ENCODE measurements around the gene ADRB2.

Gene ADRB2

DNA sequence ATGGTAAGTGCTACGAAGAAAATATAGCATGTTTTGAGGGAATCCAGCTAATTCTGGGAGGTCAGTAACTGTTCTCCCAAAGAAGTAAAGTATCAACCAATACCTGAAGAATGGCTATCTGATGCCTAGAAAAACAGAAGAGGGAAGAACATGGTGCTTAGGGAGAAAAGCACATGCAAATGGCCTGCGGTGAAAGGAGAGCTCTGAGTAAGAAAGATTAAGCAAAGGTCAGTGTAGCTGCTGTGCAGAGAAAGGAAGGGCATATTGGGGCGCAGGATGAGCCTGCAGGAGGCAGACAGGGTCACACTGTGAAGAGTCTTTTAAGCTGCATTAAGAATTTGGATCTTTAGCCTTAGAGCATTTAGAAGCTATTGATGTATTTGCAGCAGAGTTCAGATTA, 11.0 kb downstream of the ADRB2 start:
- ChIA-PET CTCF (interaction anchor here (1.2 to 1.7 kb wide), 2 partner anchors 11 to 120 kb away, joined by 3 to 5 read pairs; partner anchors contain the start of gene ADRB2), POLR2A (no interaction called here)
- no peak overlapping the region for H3K4me3 ChIP-seq (ENCODE audit: low read depth, low read length)
- TF ChIP-seq, protein P1, sequence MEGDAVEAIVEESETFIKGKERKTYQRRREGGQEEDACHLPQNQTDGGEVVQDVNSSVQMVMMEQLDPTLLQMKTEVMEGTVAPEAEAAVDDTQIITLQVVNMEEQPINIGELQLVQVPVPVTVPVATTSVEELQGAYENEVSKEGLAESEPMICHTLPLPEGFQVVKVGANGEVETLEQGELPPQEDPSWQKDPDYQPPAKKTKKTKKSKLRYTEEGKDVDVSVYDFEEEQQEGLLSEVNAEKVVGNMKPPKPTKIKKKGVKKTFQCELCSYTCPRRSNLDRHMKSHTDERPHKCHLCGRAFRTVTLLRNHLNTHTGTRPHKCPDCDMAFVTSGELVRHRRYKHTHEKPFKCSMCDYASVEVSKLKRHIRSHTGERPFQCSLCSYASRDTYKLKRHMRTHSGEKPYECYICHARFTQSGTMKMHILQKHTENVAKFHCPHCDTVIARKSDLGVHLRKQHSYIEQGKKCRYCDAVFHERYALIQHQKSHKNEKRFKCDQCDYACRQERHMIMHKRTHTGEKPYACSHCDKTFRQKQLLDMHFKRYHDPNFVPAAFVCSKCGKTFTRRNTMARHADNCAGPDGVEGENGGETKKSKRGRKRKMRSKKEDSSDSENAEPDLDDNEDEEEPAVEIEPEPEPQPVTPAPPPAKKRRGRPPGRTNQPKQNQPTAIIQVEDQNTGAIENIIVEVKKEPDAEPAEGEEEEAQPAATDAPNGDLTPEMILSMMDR (IDR thresholded peaks at IDR 0.05; ENCODE audit: insufficient read depth, low read length, missing control alignments): no peak
- DNase-seq (ENCODE audit: low read depth, low spot score): no peak

DNA sequence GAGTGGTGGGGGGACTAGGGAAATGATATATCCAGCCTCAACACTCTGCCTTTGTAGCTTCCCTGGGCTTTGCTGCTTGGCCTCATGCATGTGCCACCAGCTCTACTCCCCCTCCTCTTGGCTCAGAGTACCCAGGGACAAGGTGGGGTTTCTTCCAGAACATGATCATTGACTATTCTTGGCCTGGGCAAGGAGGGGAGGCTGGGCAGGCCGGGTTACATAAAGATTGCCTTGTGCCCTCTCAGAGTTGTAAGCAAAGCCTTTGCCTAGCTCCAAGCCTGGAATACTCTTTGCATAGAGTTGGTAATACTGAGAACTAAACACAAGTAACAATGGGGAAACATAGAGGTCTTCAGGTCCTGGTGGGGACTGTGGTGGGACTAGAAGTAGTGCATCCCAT, 11.9 kb downstream of the ADRB2 start:
- H3K4me3 ChIP-seq (ENCODE audit: low read depth, low read length): no peak overlapping the region
- ChIA-PET POLR2A (no interaction called here), CTCF (interaction anchor here (1.2 to 2.1 kb wide), 3 partner anchors 12 to 120 kb away, joined by 3 to 5 read pairs (median 5); partner anchors contain the start of gene ADRB2)
- TF ChIP-seq, protein P1 (IDR thresholded peaks at IDR 0.05; ENCODE audit: insufficient read depth, low read length, missing control alignments): no peak
- DNase-seq (ENCODE audit: low read depth, low spot score): no peak

DNA sequence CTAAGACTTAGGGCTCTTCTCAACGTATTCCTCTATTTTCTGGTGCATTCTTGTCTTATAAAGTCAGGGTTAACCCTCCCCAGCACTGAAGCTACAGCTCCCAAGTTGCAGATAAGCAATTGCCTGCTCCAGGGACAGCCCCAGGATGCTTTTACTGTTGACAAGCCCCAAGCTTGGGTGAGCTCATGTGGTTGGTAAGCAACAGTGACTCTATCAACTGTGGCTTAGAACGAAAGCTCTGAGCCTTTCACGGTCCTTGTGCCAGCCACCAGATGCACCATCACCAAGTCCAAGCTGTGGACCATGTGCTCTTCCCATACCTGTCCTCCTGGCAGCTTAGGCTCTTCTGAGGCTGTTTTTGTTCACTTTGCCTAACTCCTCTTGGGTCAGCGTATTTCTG, 13.5 kb downstream of the ADRB2 start:
- TF ChIP-seq, protein P1 (IDR thresholded peaks at IDR 0.05; ENCODE audit: insufficient read depth, low read length, missing control alignments): no peak
- H3K4me3 ChIP-seq (ENCODE audit: low read depth, low read length): no peak overlapping the region
- ChIA-PET POLR2A (no interaction called here), CTCF (interaction anchor here (1.2 to 2.1 kb wide), 3 partner anchors 18 to 118 kb away, joined by 3 to 5 read pairs (median 4); no protein-coding TSS in a partner anchor)
- no peak for DNase-seq (ENCODE audit: low read depth, low spot score)

DNA sequence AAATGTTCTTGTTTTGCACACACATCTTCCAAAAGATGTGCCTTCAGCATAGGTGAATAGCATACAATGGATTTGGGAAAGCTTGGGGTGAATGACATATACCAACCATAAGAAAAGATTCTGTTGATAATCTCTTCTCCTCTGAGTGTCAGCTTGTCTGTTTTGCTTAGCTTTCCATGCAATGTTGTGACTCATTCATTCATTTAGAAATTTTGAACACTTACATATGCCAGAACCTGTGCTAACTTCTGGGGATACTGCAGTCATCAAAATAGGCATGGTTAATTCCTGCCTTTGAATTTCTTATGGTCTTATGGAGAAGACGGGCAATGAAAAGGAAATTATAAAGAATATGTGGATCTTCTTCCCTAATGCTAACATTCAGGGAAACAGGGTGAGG, 14.1 kb downstream of the ADRB2 start:
- no peak overlapping the region for H3K4me3 ChIP-seq (ENCODE audit: low read depth, low read length)
- TF ChIP-seq, protein P1 (IDR thresholded peaks at IDR 0.05; ENCODE audit: insufficient read depth, low read length, missing control alignments): no peak
- CTCF ChIA-PET: interaction anchor here (1.2 to 2.1 kb wide), 3 partner anchors 19 to 117 kb away, joined by 3 to 5 read pairs (median 4); no protein-coding TSS in a partner anchor
- DNase-seq (ENCODE audit: low read depth, low spot score): no peak
- POLR2A ChIA-PET: no interaction called here

DNA sequence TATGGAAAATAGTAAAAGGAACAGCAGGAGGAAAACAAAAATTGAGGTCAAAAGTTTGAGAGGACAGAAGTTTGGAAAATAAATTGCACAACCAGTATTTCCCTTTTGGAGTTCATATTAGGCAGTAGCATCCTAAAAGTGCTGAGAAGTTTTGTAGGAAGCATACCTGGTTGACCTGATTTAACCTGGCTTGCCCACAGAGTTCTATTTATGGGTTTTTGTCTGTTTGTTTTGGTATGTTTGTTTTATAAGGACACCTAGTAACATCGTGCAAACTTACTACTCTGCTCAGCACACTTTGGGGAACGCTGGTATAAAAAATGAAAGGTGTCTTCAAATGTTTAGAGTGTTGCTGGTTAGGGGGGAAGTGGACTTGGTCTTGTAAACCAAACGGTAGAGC, 15.1 kb downstream of the ADRB2 start:
- H3K4me3 ChIP-seq (ENCODE audit: low read depth, low read length): no peak overlapping the region
- DNase-seq (ENCODE audit: low read depth, low spot score): no peak
- ChIA-PET CTCF (interaction anchor here (0.5 to 2.3 kb wide), 2 partner anchors 194 to 273 kb away, joined by 3 to 9 read pairs; no protein-coding TSS in a partner anchor), POLR2A (no interaction called here)
- TF ChIP-seq, protein P1 (IDR thresholded peaks at IDR 0.05; ENCODE audit: insufficient read depth, low read length, missing control alignments): no peak

DNA sequence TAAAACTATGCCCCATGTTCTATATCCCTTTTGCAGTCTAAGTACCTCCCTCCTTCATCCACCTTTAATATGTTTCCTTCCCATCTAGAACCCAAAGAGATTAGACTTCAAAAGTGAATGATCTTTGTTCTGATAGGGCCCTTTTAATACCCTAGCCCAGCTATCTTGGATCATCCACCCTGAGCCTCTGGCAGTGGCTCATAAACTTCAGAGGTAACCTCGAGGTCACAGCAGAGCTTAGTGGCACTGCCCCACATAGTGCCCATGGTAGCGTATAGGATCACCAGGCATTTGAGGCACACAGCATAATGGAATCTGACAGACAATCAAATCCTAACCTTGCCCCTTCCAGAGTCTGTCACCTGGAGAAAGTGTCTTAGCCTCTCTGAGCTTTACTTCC, 15.8 kb downstream of the ADRB2 start:
- TF ChIP-seq, protein P1 (IDR thresholded peaks at IDR 0.05; ENCODE audit: insufficient read depth, low read length, missing control alignments): no peak
- ChIA-PET POLR2A (no interaction called here), CTCF (interaction anchor here (0.5 to 2.3 kb wide), 5 partner anchors 9 to 273 kb away, joined by 3 to 9 read pairs (median 4); no protein-coding TSS in a partner anchor)
- DNase-seq (ENCODE audit: low read depth, low spot score): no peak
- no peak overlapping the region for H3K4me3 ChIP-seq (ENCODE audit: low read depth, low read length)
